ENCODE data around the gene CPTP. TPM values are rescaled to one million over a fixed set of nuclear protein-coding genes. Genes with fewer than 3 reads are reported as not detected.
A peak's percentile ranks its signal among the peaks of the same experiment; 100 is the strongest.

CPTP gene
- total and polyA plus RNA-seq, 8 donors, result 6.6 to 226 (median 22.8) TPM

GRCh38 chr1:1286313-1287261 is 38.0 kb upstream of the CPTP start:
- WGBS, 5 donors, result 57 to 70% (median 62%) methylated on average over 36 to 50 of the region's 50 CpGs
- no peak overlapping the region for H3K4me3 ChIP-seq
- H3K9me3 ChIP-seq, result no peaks in the 10 kb centered on the region
- peaks cover 0 to 37% (median 6%) of the 10 kb centered on the region in 3 donors for H3K27me3 ChIP-seq
- no peak overlapping the region for H3K27ac ChIP-seq
- peaks cover 19 to 33% (median 26%) of the 10 kb centered on the region in 4 donors for H3K4me1 ChIP-seq
- DNase-seq, result no peak
- H3K36me3 ChIP-seq, result no peaks in the 10 kb centered on the region
- TF ChIP-seq POLR2AphosphoS5 (IDR thresholded peaks at IDR 0.05), result no peak
- TF ChIP-seq CTCF (IDR thresholded peaks at IDR 0.05), result no peak
- TF ChIP-seq EP300 (IDR thresholded peaks at IDR 0.05), result no peak
- TF ChIP-seq POLR2A (IDR thresholded peaks at IDR 0.05), result no peak
- intact Hi-C loops (cut with DNase I; ENCODE audit: low total_unique reads), result no loop called here

DNA sequence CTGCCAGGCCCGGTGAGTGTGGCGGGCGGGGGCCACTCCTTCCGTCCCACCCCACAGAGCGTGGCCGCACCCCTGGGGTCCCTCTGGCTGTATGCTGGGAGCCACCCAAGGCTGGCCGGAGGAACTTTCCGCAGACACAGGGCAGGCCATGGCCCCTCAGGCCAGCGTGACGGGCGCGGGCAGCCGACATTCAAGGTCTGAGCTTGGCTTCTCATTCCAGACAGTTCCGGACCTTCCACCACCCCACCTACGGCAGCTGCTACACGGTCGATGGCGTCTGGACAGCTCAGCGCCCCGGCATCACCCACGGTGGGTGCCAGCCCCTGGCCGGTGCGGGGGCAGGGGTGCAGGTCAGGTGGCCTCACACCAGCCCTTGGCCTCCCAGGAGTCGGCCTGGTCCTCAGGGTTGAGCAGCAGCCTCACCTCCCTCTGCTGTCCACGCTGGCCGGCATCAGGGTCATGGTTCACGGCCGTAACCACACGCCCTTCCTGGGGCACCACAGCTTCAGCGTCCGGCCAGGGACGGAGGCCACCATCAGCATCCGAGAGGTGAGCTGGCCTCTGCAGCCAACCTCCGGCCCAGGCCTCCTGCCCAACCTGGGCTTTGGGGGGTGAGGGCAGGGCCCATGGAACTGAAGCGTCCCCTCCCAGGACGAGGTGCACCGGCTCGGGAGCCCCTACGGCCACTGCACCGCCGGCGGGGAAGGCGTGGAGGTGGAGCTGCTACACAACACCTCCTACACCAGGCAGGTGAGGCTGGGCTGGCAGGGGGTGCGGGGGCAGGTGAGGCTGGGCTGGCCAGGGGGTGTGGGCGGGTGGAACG is 37.1 kb upstream of the CPTP start:
- intact Hi-C loops (cut with DNase I; ENCODE audit: low total_unique reads), result no loop called here

DNA sequence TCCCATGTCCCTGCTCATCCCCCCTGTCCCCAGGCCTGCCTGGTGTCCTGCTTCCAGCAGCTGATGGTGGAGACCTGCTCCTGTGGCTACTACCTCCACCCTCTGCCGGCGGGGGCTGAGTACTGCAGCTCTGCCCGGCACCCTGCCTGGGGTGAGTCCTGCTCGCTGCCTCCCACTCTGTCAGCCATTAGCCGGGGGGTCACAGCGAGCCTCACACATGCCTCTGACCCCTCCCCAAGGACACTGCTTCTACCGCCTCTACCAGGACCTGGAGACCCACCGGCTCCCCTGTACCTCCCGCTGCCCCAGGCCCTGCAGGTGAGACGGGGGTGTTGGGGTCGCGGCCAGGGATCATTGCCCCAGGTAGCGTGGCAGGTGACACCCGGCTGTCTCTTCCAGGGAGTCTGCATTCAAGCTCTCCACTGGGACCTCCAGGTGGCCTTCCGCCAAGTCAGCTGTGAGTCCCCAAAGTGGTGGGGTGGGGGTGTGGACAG is 34.3 kb upstream of the CPTP start:
- Histone ChIP-seq H3K9me3 (no peaks in the 10 kb centered on the region), H3K27ac (no peak overlapping the region), H3K4me3 (no peak overlapping the region), H3K36me3 (peaks cover 4 to 26% (median 24%) of the 10 kb centered on the region in 4 donors), H3K27me3 (peaks cover 0 to 27% (median 6%) of the 10 kb centered on the region in 3 donors), H3K4me1 (peaks cover 12 to 27% (median 19%) of the 10 kb centered on the region in 4 donors)
- intact Hi-C loops (cut with DNase I; ENCODE audit: low total_unique reads), result loop anchor here (10.0 kb wide), 1 partner anchor 165 kb away; no protein-coding TSS in a partner anchor
- TF ChIP-seq CTCF (IDR thresholded peaks at IDR 0.05) (peak in 5 of 7 experiments; percentile 65 to 83 (median 68)), POLR2AphosphoS5 (IDR thresholded peaks at IDR 0.05) (no peak), EP300 (IDR thresholded peaks at IDR 0.05) (no peak)
- peak; percentile 81 to 87 for DNase-seq
- 31 to 71% (median 48%) methylated on average over 10 to 15 of the region's 15 CpGs for WGBS, 5 donors

More for the DNA sequence above, 37.1 kb upstream of the CPTP start:
- Histone ChIP-seq H3K36me3 (no peaks in the 10 kb centered on the region), H3K27ac (no peak overlapping the region), H3K4me3 (no peak overlapping the region), H3K4me1 (peaks cover 12 to 31% (median 22%) of the 10 kb centered on the region in 4 donors), H3K9me3 (no peaks in the 10 kb centered on the region), H3K27me3 (peaks cover 0 to 37% (median 6%) of the 10 kb centered on the region in 3 donors)
- TF ChIP-seq POLR2A (IDR thresholded peaks at IDR 0.05) (no peak), CTCF (IDR thresholded peaks at IDR 0.05) (no peak), EP300 (IDR thresholded peaks at IDR 0.05) (no peak), POLR2AphosphoS5 (IDR thresholded peaks at IDR 0.05) (no peak)
- 76 to 87% (median 79%) methylated on average over 4 to 46 of the region's 46 CpGs for WGBS, 5 donors
- DNase-seq, result no peak
